Spleen (tissue), 7 donors: ENCODE data around the gene EVA1A.

Source experiments
- POLR2A ChIP-seq, 3 donors: fragments of 450-650 bp; IDR thresholded peaks; one replicate each; pipeline ENCODE4 v1.5.1; 2017; ENCODE audit warnings: antibody characterized with exemption in 3 of 3, mild to moderate bottlenecking in 1 of 3
- TF ChIP-seq, protein P1 (sequence below), 11 experiments: fragments of 200-600 bp in 7 of 11; fragments of 450-650 bp in 4 of 11; sonication (generic) in 4 of 11; IDR thresholded peaks in 8 of 11; conservative IDR thresholded peaks in 3 of 11; 1 replicate in 7 of 11; 2 replicates in 4 of 11; pipeline versions ENCODE4 v1.4.0 to v1.8.0; 2016 to 2021; ENCODE audit warnings: antibody characterized with exemption in 11 of 11, inconsistent platforms in 4 of 11, mild to moderate bottlenecking in 1 of 11
- donor health status: DM: no; HTN: no; CAD: no; lungs with moderate emphysema.
- donor health status: DM: no; HTN: no; CAD: no.
- donor health status: DM: no; HTN: no; CAD: no.

- TF ChIP-seq POLR2A (IDR thresholded peaks at IDR 0.05), result no peak
- TF ChIP-seq, protein P1, sequence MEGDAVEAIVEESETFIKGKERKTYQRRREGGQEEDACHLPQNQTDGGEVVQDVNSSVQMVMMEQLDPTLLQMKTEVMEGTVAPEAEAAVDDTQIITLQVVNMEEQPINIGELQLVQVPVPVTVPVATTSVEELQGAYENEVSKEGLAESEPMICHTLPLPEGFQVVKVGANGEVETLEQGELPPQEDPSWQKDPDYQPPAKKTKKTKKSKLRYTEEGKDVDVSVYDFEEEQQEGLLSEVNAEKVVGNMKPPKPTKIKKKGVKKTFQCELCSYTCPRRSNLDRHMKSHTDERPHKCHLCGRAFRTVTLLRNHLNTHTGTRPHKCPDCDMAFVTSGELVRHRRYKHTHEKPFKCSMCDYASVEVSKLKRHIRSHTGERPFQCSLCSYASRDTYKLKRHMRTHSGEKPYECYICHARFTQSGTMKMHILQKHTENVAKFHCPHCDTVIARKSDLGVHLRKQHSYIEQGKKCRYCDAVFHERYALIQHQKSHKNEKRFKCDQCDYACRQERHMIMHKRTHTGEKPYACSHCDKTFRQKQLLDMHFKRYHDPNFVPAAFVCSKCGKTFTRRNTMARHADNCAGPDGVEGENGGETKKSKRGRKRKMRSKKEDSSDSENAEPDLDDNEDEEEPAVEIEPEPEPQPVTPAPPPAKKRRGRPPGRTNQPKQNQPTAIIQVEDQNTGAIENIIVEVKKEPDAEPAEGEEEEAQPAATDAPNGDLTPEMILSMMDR (IDR thresholded peaks at IDR 0.05 in 8 of 11, conservative IDR thresholded peaks at IDR 0.05 in 3 of 11), result no peak
These were observed 35.1 kb downstream of the EVA1A start for GRCh38 chr2:75525434-75526310.
